HUES64 (cell line): ENCODE data around the gene WNT9A.

Experiments used
- H3K27ac ChIP-seq: 2 replicates; pipeline ENCODE4 v1.7.0; 2013; ENCODE audit warnings: low read depth, low read length, inconsistent platforms
- H3K27me3 ChIP-seq: 2 replicates; pipeline ENCODE4 v1.6.1; 2013; ENCODE audit warnings: mild to moderate bottlenecking, low read length; ENCODE audit not compliant: insufficient read depth
- H3K36me3 ChIP-seq: 2 replicates; pipeline ENCODE4 v1.6.1; 2013; ENCODE audit warnings: mild to moderate bottlenecking, low read length; ENCODE audit not compliant: insufficient read depth
- H3K4me1 ChIP-seq: 2 replicates; pipeline ENCODE4 v1.6.1; 2013; ENCODE audit warnings: mild to moderate bottlenecking, low read length, moderate library complexity; ENCODE audit not compliant: insufficient read depth
- H3K4me3 ChIP-seq: 2 replicates; pipeline ENCODE4 v1.5.1; 2013; ENCODE audit warnings: mild to moderate bottlenecking, low read length, moderate library complexity
- H3K9ac ChIP-seq: 2 replicates; pipeline ENCODE4 v1.6.1; 2013; ENCODE audit warnings: mild to moderate bottlenecking, low read depth, low read length
- H3K9me3 ChIP-seq: 2 replicates; pipeline ENCODE4 v1.6.1; 2013; ENCODE audit warnings: low read depth, low read length; ENCODE audit not compliant: insufficient read depth
- WGBS: fragments of 150-250, 120-280 bp; methylation state at CpG from one replicate; pipeline ENCODE4 v1.1.7; 2013; ENCODE audit warnings: missing lambda C conversion rate; 5-methylcytosine and 5-hydroxymethylcytosine counted together

The WNT9A gene

DNA sequence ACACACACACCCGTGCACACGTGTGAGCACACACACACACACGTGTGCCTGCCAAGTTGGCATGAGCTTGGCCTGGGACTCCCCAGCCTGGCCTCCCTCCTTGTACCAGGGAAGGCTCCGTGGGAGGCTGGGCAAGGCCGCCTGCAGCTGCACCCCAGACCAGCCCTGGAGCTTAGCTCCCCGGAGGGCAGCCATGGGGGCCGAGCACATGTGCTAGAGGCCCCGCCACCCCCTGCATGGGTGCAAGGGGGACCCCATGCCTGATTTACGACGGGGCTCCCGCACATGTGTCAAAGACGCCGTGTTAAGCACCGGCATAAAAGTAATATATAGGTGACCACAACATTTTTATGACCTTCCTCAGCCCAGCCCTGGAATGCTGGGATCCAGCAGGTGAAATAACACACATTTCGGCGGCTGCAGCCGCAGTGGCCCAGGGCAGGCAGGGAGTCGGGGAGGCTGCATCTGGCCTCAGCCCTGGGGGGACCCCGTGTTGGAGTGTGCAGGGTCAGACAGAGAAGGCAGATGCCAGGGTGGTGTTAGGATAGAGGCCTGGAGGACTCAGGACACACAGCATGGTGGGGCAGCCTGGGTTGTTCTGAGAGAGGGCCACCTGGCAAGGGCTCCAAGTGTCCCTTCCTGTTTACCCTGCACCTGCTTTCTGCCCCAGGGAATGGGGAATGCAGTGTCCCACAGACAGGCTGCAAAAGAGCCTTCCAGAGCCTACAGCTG, 56.3 kb downstream of the WNT9A start:
- Histone ChIP-seq H3K4me3 (no peak overlapping the region), H3K9me3 (no peaks in the 10 kb centered on the region), H3K4me1 (peaks cover 8% of the 10 kb centered on the region; the same call in 1 of the 2 replicates), H3K27ac (no peak overlapping the region), H3K27me3 (no peaks in the 10 kb centered on the region), H3K36me3 (no peaks in the 10 kb centered on the region), H3K9ac (no peak overlapping the region)
- 91% methylated on average over 19 of the region's 19 CpGs for WGBS

DNA sequence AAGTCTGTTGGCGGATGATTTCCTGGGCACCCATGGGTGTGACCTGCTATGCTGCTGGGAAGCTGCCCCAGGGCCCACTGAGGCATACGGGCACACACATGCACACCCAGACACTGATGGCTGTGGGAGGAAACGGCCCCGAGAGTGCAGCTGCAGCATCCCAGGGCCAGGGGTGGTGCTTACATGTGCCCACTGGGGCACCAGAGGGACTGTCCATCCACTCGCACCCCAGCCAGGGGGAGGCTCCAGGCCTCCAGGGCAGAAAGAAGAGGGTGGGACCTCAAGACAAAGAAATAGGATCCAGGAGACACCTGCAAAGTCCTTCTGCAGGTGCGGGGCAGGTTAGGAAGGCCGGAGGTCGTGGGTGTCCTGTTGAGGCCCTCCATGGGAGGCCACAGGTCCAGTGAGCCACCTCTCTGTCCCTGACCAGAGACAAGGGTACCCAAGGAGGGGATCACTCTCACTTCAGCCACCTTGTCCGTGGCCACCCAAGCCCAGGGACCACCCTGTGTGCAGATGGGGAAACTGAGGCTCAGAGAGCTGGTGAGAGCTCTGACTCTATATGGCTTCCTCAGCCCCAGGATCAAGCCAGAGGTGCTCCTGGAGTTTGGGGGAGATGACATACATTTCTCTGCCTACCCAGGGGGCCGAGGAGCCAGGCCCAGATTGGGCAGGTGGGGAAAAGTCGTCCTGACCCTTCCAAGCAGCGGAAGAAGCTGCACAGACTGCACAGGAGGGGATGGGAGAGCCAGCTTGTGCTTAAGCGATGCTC, 57.1 kb downstream of the WNT9A start:
- Histone ChIP-seq H3K27ac (no peak overlapping the region), H3K4me1 (peaks cover 8% of the 10 kb centered on the region; the same call in 1 of the 2 replicates)

DNA sequence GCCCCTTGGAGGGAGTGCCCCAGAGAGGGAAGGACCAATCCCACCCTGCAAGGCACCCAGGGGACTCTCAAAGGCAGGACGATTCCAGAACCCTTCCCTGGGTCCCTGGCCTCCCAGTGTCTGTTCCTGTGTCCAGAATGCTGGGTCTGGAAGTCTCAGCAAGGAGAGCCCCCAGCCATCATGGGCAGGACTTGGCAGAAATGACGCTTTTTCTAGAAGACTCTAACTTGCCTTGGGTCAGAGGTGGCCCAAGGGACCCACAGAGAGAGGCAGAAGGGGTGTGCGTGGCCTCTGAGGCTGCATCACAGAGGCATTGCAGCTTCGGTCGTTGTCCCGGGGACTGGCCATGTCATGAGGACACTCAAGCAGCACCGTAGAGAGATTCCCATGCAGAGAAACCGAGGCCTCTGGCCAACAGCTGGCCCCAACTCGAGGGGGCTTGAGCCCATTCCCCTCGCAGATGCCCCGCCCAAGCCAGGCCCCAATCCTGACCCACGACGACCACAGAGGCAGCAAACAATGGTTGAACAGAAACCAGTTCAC, 57.8 kb downstream of the WNT9A start:
- H3K9me3 ChIP-seq = no peaks in the 10 kb centered on the region
- no peaks in the 10 kb centered on the region for H3K36me3 ChIP-seq
- peaks cover 8% of the 10 kb centered on the region; the same call in 1 of the 2 replicates for H3K4me1 ChIP-seq
- WGBS = 92% methylated on average over 13 of the region's 13 CpGs
- H3K9ac ChIP-seq = no peak overlapping the region
- H3K4me3 ChIP-seq = no peak overlapping the region
- no peak overlapping the region for H3K27ac ChIP-seq
- H3K27me3 ChIP-seq = no peaks in the 10 kb centered on the region

More for the DNA sequence above, 57.1 kb downstream of the WNT9A start:
- no peaks in the 10 kb centered on the region for H3K9me3 ChIP-seq
- H3K27me3 ChIP-seq = no peaks in the 10 kb centered on the region
- H3K4me3 ChIP-seq = no peak overlapping the region
- H3K9ac ChIP-seq = no peak overlapping the region
- no peaks in the 10 kb centered on the region for H3K36me3 ChIP-seq
- WGBS = 93% methylated on average over 13 of the region's 13 CpGs

DNA sequence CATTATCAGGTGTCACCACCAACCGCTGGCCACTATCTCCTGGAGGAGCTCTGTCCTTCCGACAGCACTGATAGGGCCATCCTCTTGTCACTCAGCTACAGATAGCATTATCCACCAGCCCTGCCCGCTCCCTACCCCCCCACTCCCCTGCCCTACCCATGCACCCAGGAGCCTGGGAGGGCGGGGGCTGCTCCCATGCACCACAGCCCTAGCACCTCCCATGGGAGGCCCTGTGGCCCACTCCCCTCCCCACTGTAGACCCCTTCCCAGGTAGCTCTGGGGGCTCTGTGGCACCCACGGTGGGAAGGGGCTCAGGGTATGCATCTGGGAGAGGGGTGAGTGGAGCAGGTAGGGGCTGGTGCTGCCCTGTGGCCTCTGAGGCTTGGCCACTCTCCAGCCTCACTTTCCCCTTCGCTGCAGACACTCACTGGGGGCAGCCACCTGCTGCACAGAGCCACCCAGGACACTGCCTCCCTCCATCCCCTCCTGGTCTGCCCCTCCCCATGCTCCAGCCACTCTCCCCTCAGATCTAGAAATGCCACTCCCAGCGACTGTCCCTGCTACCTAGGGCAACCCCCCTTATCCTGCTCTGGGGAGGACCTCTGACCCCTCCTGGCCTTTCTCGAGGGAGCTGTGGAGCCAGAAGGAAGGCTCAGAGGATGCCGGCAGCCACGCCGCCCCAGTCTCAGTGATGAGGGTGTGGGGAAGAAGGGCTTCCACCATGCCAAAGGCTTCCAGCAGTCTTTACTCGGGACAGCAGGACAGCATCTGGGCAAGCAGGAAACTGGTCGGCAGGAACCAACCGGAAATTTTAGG, 58.5 kb downstream of the WNT9A start:
- WGBS = 84% methylated on average over 13 of the region's 14 CpGs
- Histone ChIP-seq H3K27me3 (no peaks in the 10 kb centered on the region), H3K27ac (no peak overlapping the region), H3K9me3 (no peaks in the 10 kb centered on the region), H3K4me1 (peaks cover 8% of the 10 kb centered on the region; the same call in 1 of the 2 replicates), H3K36me3 (no peaks in the 10 kb centered on the region), H3K4me3 (no peak overlapping the region), H3K9ac (no peak overlapping the region)

DNA sequence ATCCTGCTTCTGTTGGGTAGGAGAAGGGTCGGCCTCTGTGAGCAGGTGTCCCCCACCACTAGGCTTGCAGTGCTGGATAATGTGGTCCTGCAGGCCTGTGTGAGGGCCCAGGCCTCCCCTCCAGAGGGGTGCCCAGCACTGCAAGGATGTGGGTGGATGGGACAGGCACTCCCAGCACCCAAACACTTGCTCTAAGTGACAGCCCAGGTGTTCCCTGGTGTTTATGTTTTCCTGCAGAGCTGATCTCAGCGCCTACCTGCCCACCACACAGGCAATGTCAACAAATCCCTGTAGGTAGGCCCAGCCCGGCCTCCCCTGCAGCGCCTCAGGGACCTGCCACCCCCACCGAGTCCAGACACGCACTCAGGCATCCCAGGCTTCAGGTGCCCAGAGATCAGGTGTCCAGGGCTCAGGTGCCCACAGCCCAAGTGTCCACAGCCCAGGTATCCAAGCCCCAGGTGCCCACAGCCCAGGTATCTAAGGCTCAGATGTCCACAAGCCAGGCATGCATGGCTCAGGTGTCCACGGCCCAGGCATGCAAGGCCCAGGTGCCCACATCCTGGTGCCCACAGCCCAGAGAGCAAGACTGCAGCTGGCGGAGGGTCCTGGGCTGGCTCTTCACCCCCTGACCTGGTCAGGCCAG, 59.2 kb downstream of the WNT9A start:
- Histone ChIP-seq H3K36me3 (no peaks in the 10 kb centered on the region), H3K27me3 (no peaks in the 10 kb centered on the region), H3K9ac (no peak overlapping the region), H3K9me3 (no peaks in the 10 kb centered on the region), H3K4me1 (peaks cover 8% of the 10 kb centered on the region; the same call in 1 of the 2 replicates), H3K4me3 (no peak overlapping the region), H3K27ac (no peak overlapping the region)
- WGBS = 86% methylated on average over 8 of the region's 8 CpGs

DNA sequence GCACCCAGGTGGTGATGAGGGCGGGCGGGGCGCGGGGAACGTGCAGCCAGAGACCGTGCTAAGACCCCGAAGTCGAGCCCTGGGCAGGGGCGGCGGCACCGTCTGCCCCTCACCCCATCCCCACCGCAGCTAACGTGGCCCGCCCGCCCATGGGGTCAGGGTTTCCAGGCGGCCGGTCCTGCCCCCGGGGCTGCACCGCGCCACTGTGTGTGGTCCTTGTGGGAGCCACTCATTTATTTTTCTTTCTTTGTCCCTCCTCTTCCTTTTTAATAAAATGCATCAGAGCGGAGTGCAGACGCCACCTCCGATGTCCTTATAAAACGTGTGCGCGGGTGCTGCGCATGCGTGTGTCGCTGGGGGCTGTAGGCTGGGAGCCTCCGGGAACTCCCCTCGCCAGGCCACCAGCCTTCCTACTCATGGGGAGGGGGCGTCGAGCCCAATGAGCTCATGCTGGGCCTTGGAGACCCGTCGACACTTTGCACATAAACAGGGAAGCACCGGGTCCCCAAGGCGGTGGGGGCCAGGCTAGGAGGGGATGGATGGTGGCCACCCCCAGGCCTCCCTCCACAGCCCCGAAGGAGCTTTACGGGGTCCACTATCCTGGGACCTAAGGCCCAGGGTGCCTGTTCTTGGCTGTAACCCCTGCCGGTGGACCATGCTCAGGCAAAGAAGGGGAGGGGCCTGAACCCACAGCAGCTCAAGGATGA, 59.9 kb downstream of the WNT9A start:
- H3K36me3 ChIP-seq = no peaks in the 10 kb centered on the region
- no peak overlapping the region for H3K27ac ChIP-seq
- peak overlapping the region; percentile 62 for H3K4me3 ChIP-seq
- H3K9me3 ChIP-seq = no peaks in the 10 kb centered on the region
- peak overlapping the region; percentile 57 for H3K9ac ChIP-seq
- peaks cover 8% of the 10 kb centered on the region; the same call in 1 of the 2 replicates for H3K4me1 ChIP-seq
- no peaks in the 10 kb centered on the region for H3K27me3 ChIP-seq
- WGBS = 13% methylated on average over 40 of the region's 40 CpGs

DNA sequence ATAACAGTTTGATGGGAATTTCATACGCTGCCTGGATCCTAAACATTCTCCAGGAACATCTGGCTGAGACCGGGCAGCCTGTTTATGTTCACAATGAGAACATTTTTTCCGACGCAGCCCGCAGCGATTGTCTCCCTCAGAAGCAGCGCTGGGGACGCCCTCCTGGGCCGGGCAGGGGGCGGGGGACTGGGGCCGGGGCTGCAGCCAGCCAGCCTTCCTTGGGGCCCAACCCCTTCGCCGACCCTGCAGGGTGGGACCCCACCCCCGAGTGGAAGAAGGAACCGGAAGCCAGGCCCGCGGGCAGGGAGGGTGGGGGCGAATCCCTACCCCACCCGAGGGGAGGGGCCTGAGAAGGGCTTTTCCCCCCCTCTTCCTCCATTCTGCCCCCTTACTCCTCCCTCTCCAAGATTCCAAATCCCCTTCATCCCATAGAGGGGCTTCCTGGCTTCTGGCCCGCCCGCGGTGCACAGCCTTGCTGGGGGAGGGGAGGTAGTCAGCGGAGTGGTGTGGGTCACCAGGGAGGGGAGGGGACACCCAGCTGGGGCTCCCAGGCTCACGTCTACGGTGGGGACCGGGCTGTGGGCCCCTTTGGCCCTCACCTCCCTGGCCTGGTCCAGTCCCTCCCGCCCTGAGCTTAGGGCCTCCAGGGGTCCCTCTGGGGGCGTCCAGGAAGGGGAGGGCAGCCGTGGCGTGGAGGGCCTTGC, 60.6 kb downstream of the WNT9A start:
- Histone ChIP-seq H3K9me3 (no peaks in the 10 kb centered on the region), H3K9ac (peak overlapping the region; percentile 57), H3K4me1 (peaks cover 3% of the 10 kb centered on the region; the same call in 1 of the 2 replicates), H3K27me3 (no peaks in the 10 kb centered on the region), H3K36me3 (no peaks in the 10 kb centered on the region), H3K4me3 (peak overlapping the region; percentile 62), H3K27ac (no peak overlapping the region)
- WGBS = 2% methylated on average over 29 of the region's 30 CpGs

DNA sequence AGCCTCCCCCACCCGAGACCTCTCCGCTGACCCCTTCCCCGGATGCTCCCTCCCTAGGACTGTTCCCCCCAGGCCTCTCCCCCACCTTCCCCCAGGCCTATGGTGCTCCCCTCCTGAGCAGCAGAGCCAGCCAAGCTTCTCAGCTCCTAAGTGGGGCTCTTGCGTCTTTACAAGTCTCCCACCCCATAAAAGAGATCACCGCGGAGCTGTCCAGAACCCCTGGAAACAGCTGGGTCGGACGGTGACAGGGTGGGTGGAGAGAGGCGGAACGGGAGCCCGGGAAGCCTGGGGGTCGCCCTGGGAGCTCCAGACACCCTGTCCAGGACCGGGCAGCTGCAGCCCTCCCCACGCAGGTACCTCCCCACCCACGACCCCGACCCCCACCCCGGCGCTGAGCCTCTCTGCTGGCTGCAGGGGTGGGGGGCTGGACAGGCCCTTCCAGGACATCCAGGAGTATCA, 61.2 kb downstream of the WNT9A start:
- no peaks in the 10 kb centered on the region for H3K36me3 ChIP-seq
- peak overlapping the region; percentile 62 for H3K4me3 ChIP-seq
- WGBS = 33% methylated on average over 14 of the region's 18 CpGs
- no peaks in the 10 kb centered on the region for H3K27me3 ChIP-seq
- H3K27ac ChIP-seq = no peak overlapping the region
- no peak overlapping the region for H3K9ac ChIP-seq
- H3K4me1 ChIP-seq = peaks cover 3% of the 10 kb centered on the region; the same call in 1 of the 2 replicates
- no peaks in the 10 kb centered on the region for H3K9me3 ChIP-seq

DNA sequence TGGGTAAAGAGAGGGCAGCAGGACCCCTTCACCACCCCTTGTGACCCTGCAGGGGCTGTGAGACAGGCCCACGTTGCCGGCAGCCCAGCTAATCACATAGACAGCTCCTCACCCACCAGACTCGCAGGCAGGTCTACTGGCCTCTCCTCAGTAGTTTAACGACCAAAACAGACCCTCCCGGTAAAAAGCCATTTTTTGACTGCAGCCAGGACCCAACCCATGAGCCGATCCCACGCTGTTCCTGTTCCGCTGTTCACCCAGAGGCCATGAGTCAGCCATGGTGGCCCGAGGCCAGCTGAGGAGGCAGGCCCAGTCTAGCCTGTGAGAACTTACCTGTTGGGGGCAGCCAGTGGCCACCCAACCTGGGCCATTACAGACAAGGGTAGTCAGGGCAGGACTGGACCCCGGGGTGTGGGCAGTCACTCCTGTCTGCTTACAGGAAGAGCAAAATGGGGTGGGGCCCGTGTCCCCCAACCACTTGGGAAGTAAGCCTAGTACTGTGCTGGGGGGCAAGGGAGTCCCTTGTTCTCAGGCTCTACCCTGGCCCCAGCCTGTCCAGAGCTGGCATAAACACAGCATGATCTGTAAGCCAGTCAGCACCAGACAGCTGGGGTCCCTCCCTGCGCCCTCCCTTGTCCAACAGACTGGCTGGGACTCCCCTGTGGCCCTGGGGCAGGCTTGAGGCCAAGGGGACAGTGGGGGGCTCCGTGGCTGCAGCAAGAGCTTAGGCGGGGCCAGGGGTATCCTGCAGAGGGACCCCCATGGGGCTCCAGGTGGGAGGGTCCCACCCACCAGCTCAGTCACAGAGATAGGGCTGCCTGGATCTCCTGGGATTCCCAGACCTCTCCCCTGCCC, 61.9 kb downstream of the WNT9A start:
- 80% methylated on average over 14 of the region's 14 CpGs for WGBS
- no peak overlapping the region for H3K4me3 ChIP-seq

More for the DNA sequence above, 61.9 kb downstream of the WNT9A start:
- H3K4me1 ChIP-seq = peaks cover 3% of the 10 kb centered on the region; the same call in 1 of the 2 replicates
- H3K27me3 ChIP-seq = no peaks in the 10 kb centered on the region
- H3K27ac ChIP-seq = no peak overlapping the region
- H3K9me3 ChIP-seq = no peaks in the 10 kb centered on the region
- H3K9ac ChIP-seq = no peak overlapping the region
- no peaks in the 10 kb centered on the region for H3K36me3 ChIP-seq
